Neural crest cell (in vitro differentiated cells): ENCODE results near the gene LPP. TPM values are rescaled to one million over a fixed set of nuclear protein-coding genes. Genes with fewer than 3 reads are reported as not detected.

Experiments used
- DNase-seq: peaks from one replicate; pipeline ENCODE4 v3.0.0; 2021; ENCODE audit warnings: low read depth, mixed read lengths, low spot score
- H3K27ac Mint-ChIP-seq: one replicate; pipeline ENCODE4 v1.8.0; 2021; ENCODE audit warnings: mild to moderate bottlenecking, mixed read lengths; ENCODE audit not compliant: unreplicated experiment
- H3K27me3 Mint-ChIP-seq: 2 replicates; pipeline ENCODE4 v1.8.0; 2021; ENCODE audit warnings: low read depth, mild to moderate bottlenecking, mixed read lengths
- H3K36me3 Mint-ChIP-seq: 2 replicates; pipeline ENCODE4 v1.8.0; 2021; ENCODE audit warnings: low read depth, mild to moderate bottlenecking, mixed read lengths
- H3K4me1 Mint-ChIP-seq: 2 replicates; pipeline ENCODE4 v1.8.0; 2021; ENCODE audit warnings: mixed read lengths
- H3K4me3 Mint-ChIP-seq: one replicate; pipeline ENCODE4 v1.8.0; 2021; ENCODE audit warnings: mild to moderate bottlenecking, mixed read lengths
- H3K9me3 Mint-ChIP-seq: 2 replicates; pipeline ENCODE4 v1.8.0; 2021; ENCODE audit warnings: mixed read lengths
- CTCF ChIP-seq: fragments of 200-600 bp; sonication (generic); conservative IDR thresholded peaks from 2 replicates; pipeline ENCODE4 v1.5.0; 2021; ENCODE audit warnings: antibody characterized with exemption, mild to moderate bottlenecking
- total RNA-seq: library from RNA; stranded (reverse); gene quantifications from 2 replicates; pipeline ENCODE4 v1.2.1, GENCODE V29; 2021

The LPP gene
- total RNA-seq, 1 donor from 2014 or later = 38.7 TPM

- H3K4me1 Mint-ChIP-seq = no peaks in the 10 kb centered on the region
- no peaks in the 10 kb centered on the region for H3K9me3 Mint-ChIP-seq
- no peaks in the 10 kb centered on the region for H3K27me3 Mint-ChIP-seq
- no peak for DNase-seq
- no peak overlapping the region for H3K27ac Mint-ChIP-seq
- no peaks in the 10 kb centered on the region for H3K36me3 Mint-ChIP-seq
- H3K4me3 Mint-ChIP-seq = no peak overlapping the region
- TF ChIP-seq CTCF = no peak
Observed at GRCh38 chr3:188740010-188740409, 586.1 kb downstream of the LPP start.

- no peak for DNase-seq
- no peaks in the 10 kb centered on the region for H3K36me3 Mint-ChIP-seq
- no peak overlapping the region for H3K4me3 Mint-ChIP-seq
- H3K4me1 Mint-ChIP-seq = no peaks in the 10 kb centered on the region
- no peak overlapping the region for H3K27ac Mint-ChIP-seq
- no peaks in the 10 kb centered on the region for H3K9me3 Mint-ChIP-seq
- H3K27me3 Mint-ChIP-seq = no peaks in the 10 kb centered on the region
- TF ChIP-seq CTCF = no peak
Observed at GRCh38 chr3:188742755-188743550, 589.0 kb downstream of the LPP start.

- TF ChIP-seq CTCF = no peak
- Mint-ChIP-seq H3K27me3 (no peaks in the 10 kb centered on the region), H3K4me1 (no peaks in the 10 kb centered on the region), H3K36me3 (no peaks in the 10 kb centered on the region), H3K27ac (no peak overlapping the region), H3K9me3 (no peaks in the 10 kb centered on the region), H3K4me3 (no peak overlapping the region)
- no peak for DNase-seq
Observed at GRCh38 chr3:188744166-188744565, 590.2 kb downstream of the LPP start.

- Mint-ChIP-seq H3K27ac (no peak overlapping the region), H3K9me3 (no peaks in the 10 kb centered on the region)
- no peak for TF ChIP-seq CTCF
Observed at GRCh38 chr3:188745031-188745430, 591.1 kb downstream of the LPP start.

GRCh38 chr3:188746291-188746783, 592.4 kb downstream of the LPP start:
- no peaks in the 10 kb centered on the region for H3K9me3 Mint-ChIP-seq
- no peak overlapping the region for H3K4me3 Mint-ChIP-seq
- DNase-seq = no peak
- no peak overlapping the region for H3K27ac Mint-ChIP-seq
- TF ChIP-seq CTCF = no peak
- no peaks in the 10 kb centered on the region for H3K36me3 Mint-ChIP-seq
- H3K27me3 Mint-ChIP-seq = no peaks in the 10 kb centered on the region
- no peaks in the 10 kb centered on the region for H3K4me1 Mint-ChIP-seq

More at GRCh38 chr3:188745031-188745430, 591.1 kb downstream of the LPP start:
- Mint-ChIP-seq H3K27me3 (no peaks in the 10 kb centered on the region), H3K4me1 (no peaks in the 10 kb centered on the region), H3K4me3 (no peak overlapping the region), H3K36me3 (no peaks in the 10 kb centered on the region)
- no peak for DNase-seq
